ENCODE measurements around the gene SYT11. TPM values are rescaled to one million over a fixed set of nuclear protein-coding genes. Genes with fewer than 3 reads are reported as not detected.

SYT11 gene
- total and polyA plus RNA-seq, 2 experiments from 2014 or later, result 0.39 to 2.0 TPM

DNA sequence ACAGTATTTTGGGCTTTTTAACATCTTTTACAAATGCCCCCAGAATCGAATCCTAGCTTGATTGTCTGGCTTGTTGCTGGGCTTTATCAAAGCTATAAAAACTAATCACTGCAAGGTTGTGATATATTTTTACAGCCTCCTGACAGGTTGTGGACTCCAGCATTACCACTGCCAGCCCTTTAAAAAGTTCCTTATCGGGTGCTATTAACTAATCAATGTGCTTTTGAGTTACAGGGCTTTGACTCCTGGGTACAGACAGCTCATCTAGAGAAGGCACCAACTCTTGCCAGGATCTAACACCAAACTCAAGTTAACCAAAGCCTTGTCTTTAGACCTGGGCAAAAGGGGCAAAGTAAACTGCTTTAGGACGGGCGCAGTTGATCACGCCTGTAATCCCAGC lies 19.0 kb upstream of the SYT11 start:
- DNase-seq (ENCODE audit: low spot score), result no peak
- TF ChIP-seq EZH2 (IDR thresholded peaks at IDR 0.05; ENCODE audit: borderline replicate concordance) (no peak), EZH2phosphoT487 (IDR thresholded peaks at IDR 0.05; ENCODE audit: low read depth, severe bottlenecking, unreplicated experiment) (no peak), CTCF (IDR thresholded peaks at IDR 0.05; ENCODE audit: poor library complexity) (no peak)
- H2AFZ ChIP-seq, result no peak overlapping the region
- H3K79me2 ChIP-seq, result peaks cover 84% of the 10 kb centered on the region
- H4K20me1 ChIP-seq (ENCODE audit: insufficient read depth, poor library complexity, severe bottlenecking), result no peaks in the 10 kb centered on the region
- no peaks in the 10 kb centered on the region for H3K27me3 ChIP-seq
- no peaks in the 10 kb centered on the region for H3K9me3 ChIP-seq (ENCODE audit: low read depth)
- H3K4me1 ChIP-seq (ENCODE audit: insufficient read depth), result no peaks in the 10 kb centered on the region
- WGBS (ENCODE audit: low lambda C conversion rate, missing lambda C conversion rate), result 80% methylated on average over 5 of the region's 5 CpGs
- H3K27ac ChIP-seq, result no peak overlapping the region
- H3K9me2 ChIP-seq (replicated peaks; ENCODE audit: insufficient read depth), result no peaks in the 10 kb centered on the region
- H3K36me3 ChIP-seq (replicated peaks; ENCODE audit: insufficient read depth, low read depth), result no peaks in the 10 kb centered on the region
- H3K4me3 ChIP-seq, result no peak overlapping the region
- no peak overlapping the region for H3K4me2 ChIP-seq

DNA sequence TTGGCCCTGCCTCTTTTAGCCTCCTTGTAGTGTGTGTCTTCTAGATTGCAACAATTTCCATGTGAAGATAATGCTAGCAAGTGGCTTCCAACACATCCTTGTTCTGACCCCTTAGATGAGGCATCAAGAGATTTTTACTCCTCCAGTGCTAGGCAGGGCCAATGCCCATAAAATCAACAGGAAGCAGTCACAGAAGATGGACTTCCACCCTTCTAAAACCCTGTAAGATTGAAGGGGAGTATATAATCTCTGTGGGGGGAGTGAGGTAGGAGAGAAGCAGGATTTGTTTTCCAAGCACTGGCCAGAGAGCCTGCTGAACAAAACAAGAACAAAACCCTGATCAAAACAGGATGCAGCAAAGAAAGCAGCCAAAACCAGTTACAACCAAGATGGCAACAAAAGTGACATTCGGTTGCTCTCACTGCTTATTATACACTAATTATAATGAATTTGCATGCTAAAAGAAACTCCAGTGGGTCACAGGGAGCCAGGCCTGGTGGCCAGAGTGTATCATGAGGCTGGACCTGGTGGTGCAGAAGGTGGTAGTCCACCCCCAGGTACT lies 14.4 kb upstream of the SYT11 start:
- no peak overlapping the region for H2AFZ ChIP-seq
- no peak for DNase-seq (ENCODE audit: low spot score)
- H3K36me3 ChIP-seq (replicated peaks; ENCODE audit: insufficient read depth, low read depth), result no peaks in the 10 kb centered on the region
- WGBS (ENCODE audit: low lambda C conversion rate, missing lambda C conversion rate), result 95% methylated on average over 1 of the region's 1 CpG
- no peak for TF ChIP-seq EZH2 (IDR thresholded peaks at IDR 0.05; ENCODE audit: borderline replicate concordance)
- TF ChIP-seq CTCF (IDR thresholded peaks at IDR 0.05; ENCODE audit: poor library complexity), result no peak
- no peak for TF ChIP-seq EZH2phosphoT487 (IDR thresholded peaks at IDR 0.05; ENCODE audit: low read depth, severe bottlenecking, unreplicated experiment)
- H3K79me2 ChIP-seq, result peaks cover 90% of the 10 kb centered on the region
- H4K20me1 ChIP-seq (ENCODE audit: insufficient read depth, poor library complexity, severe bottlenecking), result peaks cover 14% of the 10 kb centered on the region
- no peak overlapping the region for H3K27ac ChIP-seq
- H3K27me3 ChIP-seq, result no peaks in the 10 kb centered on the region
- H3K4me3 ChIP-seq, result no peak overlapping the region
- no peaks in the 10 kb centered on the region for H3K9me2 ChIP-seq (replicated peaks; ENCODE audit: insufficient read depth)
- H3K4me2 ChIP-seq, result no peak overlapping the region
- H3K9me3 ChIP-seq (ENCODE audit: low read depth), result no peaks in the 10 kb centered on the region
- no peaks in the 10 kb centered on the region for H3K4me1 ChIP-seq (ENCODE audit: insufficient read depth)

- no peaks in the 10 kb centered on the region for H3K27me3 ChIP-seq
- WGBS (ENCODE audit: low lambda C conversion rate, missing lambda C conversion rate), result 92% methylated on average over 1 of the region's 1 CpG
- H3K27ac ChIP-seq, result no peak overlapping the region
- TF ChIP-seq CTCF (IDR thresholded peaks at IDR 0.05; ENCODE audit: poor library complexity), result no peak
- no peak for TF ChIP-seq EZH2 (IDR thresholded peaks at IDR 0.05; ENCODE audit: borderline replicate concordance)
- TF ChIP-seq EZH2phosphoT487 (IDR thresholded peaks at IDR 0.05; ENCODE audit: low read depth, severe bottlenecking, unreplicated experiment), result no peak
- no peak overlapping the region for H3K4me3 ChIP-seq
- peaks cover 91% of the 10 kb centered on the region for H3K79me2 ChIP-seq
- H3K9me3 ChIP-seq (ENCODE audit: low read depth), result no peaks in the 10 kb centered on the region
- no peaks in the 10 kb centered on the region for H3K9me2 ChIP-seq (replicated peaks; ENCODE audit: insufficient read depth)
- peaks cover 14% of the 10 kb centered on the region for H4K20me1 ChIP-seq (ENCODE audit: insufficient read depth, poor library complexity, severe bottlenecking)
- H3K4me2 ChIP-seq, result no peak overlapping the region
- H3K36me3 ChIP-seq (replicated peaks; ENCODE audit: insufficient read depth, low read depth), result no peaks in the 10 kb centered on the region
- H2AFZ ChIP-seq, result no peak overlapping the region
- no peaks in the 10 kb centered on the region for H3K4me1 ChIP-seq (ENCODE audit: insufficient read depth)
- DNase-seq (ENCODE audit: low spot score), result no peak
Measured at GRCh38 chr1:155847823-155848529, 11.4 kb upstream of the SYT11 start.
